HG02763 (cell line): ENCODE results near the gene AP1AR.

ENCODE experiments used
- ATAC-seq: cut with Tn5 transposase; IDR thresholded peaks from one replicate; pipeline ENCODE4 v1.9.1; 2021; ENCODE audit warnings: mild to moderate bottlenecking, moderate library complexity; ENCODE audit not compliant: unreplicated experiment

The AP1AR gene

DNA sequence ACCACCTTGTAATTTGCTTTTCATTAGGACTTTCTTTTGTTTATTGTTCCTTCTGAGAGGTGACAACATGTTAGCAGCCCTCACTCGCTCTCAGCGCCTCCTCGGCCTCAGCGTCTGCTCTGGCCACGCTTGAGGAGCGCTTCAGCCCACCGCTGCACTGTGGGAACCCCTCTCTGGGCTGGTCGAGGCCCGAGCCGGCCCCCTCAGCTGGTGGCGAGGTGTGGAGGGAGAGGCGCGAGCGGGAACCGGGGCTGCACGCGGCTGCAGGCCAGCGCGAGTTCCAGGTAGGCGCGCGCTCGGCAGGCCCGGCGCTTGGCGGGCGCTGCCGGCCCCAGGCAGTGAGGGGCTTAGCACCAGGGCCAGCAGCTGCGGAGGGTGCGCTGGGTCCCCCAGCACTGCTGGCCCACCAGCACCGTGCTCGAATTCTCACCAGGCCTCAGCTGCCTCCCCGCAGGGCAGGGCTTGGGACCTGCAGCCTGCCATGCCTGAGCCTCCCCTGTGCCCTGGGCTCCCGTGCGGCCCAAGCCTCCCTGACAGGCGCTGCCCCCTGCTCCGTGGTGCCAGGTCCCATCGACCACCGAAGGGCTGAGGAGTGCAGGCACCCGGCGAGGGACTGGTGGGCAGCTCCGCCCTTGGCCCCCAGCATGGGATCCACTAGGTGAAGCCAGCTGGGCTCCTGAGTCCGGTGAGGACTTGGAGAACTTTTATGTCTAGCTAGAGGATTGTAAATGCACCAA lies 9.2 kb upstream of the AP1AR start:
- ATAC-seq = no peak

GRCh38 chr4:112225157-112225556 lies 6.4 kb upstream of the AP1AR start:
- ATAC-seq = no peak

DNA sequence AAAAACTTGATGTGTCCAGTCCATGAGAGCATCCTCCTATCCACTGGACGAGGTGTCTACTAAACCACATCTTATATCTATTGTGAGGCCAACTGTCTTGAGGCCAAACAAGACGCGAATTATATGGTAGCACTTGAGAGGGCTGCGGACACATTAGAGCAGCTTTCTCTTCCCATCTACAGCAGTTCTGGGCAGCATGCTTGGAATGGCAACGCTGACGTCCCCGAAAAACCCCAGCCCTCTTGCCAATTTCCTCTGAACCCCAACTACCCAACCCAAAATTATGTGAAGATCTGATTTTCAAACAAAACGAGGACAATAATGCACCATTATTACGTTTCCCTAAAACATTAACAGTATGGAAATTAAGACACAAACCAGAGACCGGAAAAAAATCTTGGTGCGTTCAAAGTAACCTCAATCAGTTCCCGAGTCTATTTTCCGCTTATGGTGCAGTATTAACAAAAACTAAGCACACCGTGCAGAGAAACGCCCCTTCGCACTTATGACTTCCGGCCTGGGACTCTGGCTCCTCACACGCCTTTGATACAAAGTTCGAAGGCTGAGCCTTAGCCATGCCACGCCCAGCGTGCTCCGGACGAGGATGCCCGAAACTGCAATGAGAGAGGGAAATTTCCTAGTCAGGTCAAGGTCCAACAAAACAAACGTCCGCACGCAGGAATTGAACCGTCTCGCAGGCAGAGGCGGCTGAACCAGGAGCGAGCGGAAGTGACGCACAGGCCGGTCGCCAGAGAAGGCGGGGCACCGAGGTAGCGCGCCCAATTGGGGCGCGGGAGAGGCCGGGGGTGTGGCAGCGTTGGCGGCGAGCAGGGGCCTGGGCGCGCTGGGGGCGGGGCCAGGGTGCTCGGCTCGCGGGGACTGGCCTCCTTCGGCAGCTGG lies 458 bp upstream of the AP1AR start:
- peak; percentile 85 for ATAC-seq

- no peak for ATAC-seq
These were observed 3.5 kb downstream of the AP1AR start for GRCh38 chr4:112234952-112235609.

- no peak for ATAC-seq
These were observed 4.5 kb downstream of the AP1AR start for GRCh38 chr4:112236040-112236439.

DNA sequence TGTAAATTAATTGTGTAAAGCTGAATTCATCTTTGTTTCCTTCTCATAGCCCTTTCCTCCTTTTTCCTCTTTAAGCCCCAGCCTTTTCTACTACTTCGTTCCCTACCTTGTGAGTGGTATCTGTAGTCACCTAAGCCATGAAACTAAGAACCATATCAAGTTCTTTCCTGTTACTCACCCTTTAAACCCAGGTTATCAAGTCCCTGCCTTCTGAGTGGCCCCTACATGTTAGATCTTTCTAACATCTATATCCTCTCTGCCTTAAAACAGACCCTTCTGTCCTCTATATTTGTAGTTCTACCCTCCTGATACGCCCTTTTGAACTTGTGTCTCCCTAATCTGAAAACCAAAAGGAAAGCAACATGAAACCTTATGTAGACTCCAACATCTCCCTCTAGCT lies 7.2 kb downstream of the AP1AR start:
- ATAC-seq = no peak

DNA sequence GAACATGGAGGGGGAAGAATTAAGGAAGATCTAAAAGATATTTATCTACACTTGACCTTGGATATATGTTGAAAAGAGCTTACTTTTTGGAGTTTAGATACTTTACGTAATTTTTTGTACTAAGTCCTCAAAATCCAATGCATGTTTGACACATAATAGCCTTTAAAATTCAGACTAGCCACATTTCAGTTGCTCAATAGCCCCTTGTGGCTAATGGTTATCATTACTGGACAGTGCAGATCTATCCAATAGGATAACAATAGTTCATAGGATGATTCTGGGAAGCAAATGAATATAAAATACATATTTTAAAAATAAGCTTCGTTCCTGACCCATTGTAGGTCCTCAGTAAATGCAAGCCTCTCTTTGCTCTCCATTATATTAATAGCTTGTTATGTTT lies 13.8 kb downstream of the AP1AR start:
- ATAC-seq = no peak

DNA sequence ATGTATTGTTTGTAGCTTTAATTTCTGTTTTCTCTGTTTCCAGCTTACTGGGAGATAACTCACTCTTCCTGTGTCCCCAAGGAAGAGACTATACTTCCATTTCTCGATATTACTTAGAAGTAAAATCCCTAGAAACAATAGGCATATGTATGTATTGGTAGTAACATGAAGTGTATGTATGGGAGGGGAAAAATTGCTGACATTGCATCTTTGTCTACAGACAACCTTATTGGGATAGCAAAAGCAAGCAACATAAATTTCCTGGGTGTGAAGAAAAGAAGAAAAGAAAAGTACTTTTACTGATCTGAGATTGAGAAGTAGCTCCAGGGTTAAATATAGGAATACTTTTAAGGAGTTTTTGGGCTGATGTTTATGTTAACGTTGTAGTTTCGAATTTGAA lies 15.4 kb downstream of the AP1AR start:
- no peak for ATAC-seq

DNA sequence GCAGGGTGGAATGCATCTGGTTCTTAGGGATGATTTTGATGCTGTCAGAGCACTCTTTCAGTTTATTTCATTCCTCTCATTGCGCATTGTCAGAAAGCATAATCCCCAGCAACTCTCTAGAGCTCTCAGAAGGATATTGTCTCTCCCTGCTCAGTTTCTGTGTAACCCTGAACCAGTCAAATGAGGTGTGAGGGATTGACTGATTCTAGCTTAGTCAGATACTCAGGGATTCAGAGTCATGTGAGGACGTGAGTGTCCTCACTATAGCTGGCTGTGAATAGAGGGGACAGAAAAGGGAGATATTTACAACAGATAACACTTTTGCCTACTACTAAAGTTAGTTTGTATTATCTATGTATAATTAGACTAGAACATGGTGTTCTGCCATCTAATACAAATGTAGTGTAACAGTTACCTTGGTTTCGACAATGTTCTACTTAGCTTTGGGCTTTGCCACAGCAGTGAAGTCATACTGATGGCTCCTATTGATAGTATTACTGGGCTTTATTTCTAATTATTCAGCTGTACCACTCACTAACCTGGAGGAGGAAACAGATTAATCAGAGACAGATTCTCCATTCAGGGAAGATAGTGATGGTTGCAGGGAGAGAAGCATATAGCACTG lies 19.5 kb downstream of the AP1AR start:
- no peak for ATAC-seq

DNA sequence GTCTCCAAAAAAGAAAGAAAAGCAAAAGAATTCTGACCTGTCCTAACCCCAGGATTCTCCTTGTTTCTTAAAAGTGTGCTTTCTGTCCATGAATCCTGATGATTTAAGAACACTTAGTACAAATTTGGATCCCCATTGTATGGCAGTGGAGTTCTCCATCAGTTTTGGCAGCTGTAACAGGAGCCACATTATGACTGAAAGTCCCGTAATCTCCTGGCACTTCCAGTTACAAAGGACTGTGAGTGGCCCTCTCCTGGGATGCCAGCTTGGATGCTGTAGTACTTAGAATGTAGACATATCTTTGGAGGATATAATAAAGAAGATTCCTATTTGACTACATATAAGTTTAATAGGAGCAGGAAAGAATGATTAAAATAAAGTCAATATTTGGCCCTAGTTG lies 20.6 kb downstream of the AP1AR start:
- no peak for ATAC-seq

DNA sequence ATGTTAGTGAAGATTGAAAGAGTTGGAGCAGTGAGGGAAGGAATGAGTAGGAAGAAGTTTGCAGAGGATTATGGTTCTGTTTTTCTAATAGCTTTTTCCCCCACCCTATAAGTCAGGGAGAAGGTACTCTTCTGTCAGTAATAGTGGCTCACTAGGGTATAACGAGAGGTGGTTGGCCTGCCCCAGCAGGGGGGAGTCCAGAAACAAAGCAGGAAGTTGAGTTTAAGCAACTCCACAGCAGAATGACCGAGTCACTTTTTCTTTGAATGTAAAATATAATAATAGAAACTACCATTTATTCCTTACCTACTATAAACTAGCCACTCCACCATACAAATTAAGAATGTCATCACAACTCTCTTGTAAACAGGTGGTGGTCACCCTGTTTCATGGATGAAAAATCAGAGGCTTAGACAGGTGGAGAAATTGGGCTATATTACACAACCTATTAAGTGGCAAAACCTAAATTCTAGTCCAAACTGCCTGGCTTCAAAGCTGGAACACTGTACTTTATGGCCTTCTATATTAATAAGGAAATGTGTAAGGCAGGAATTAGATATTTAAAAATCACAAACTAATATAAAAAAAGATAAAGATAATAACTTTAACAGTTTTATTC lies 21.9 kb downstream of the AP1AR start:
- peak; percentile 66 for ATAC-seq

- ATAC-seq = no peak
These were observed 25.5 kb downstream of the AP1AR start for GRCh38 chr4:112257098-112257497.

GRCh38 chr4:112266823-112267222 lies 35.2 kb downstream of the AP1AR start:
- ATAC-seq = no peak

GRCh38 chr4:112270051-112270450 lies 38.5 kb downstream of the AP1AR start:
- ATAC-seq = no peak

GRCh38 chr4:112270640-112271421 lies 39.2 kb downstream of the AP1AR start:
- ATAC-seq = no peak

GRCh38 chr4:112272292-112272691 lies 40.7 kb downstream of the AP1AR start:
- ATAC-seq = no peak

GRCh38 chr4:112274959-112275358 lies 43.4 kb downstream of the AP1AR start:
- no peak for ATAC-seq

DNA sequence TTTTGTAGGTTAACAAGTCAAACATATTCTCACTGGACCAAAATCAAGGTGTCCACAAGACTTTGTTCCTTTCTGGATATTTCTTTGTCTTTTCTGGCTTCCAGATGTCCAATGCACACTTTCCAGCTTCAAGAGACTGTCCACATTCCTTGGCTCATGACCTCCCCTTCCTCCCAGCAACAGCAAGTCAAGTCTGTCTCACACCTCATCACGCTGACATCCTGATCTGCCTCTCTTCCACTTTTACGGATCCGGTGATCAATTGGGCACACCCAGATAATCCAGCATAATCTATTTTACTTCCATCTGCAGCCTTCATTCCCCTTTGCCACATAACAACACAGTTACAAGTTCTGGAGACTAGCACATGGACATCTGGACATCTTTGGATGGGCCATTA lies 44.5 kb downstream of the AP1AR start:
- ATAC-seq = no peak

DNA sequence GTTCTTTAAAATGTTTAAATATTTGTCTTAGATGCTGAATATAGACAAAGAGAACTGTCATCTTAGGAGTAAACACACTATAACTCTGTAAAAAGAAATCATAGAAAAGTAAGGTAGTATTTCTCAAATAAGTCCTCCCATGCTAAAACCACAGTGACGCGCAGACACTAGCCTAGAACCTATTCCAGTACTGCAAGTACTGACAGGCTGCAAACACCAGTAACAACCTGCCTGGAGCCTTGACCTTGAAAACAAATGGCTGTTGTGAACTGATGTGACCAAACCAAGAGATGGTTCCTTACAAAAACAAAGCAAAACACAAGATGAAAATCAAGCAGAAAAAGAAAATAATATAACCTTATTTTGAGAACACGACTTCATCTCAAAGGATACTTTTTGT lies 45.6 kb downstream of the AP1AR start:
- ATAC-seq = no peak
